ENCODE data around the gene RNF41.
"Not testable (repeated sequence)": the region's sequence is repeated elsewhere in the genome, so short reads cannot be mapped to it uniquely, and the experiment has no call there.

RNF41 gene

GRCh38 chr12:56221757-56222530 is at the start of gene RNF41:
Gene RNF41, minus strand, starts transcription at chr12:56221922. Its CDS starts 7,875 bp downstream, at chr12:56214047.
- peak; percentile 94 for DNase-seq (ENCODE audit: low read depth, low spot score)

GRCh38 chr12:56271031-56271430 is 49.3 kb upstream of the RNF41 start:
- no peak for DNase-seq (ENCODE audit: low read depth, low spot score)

GRCh38 chr12:56267443-56268071 is 45.8 kb upstream of the RNF41 start:
- no peak for DNase-seq (ENCODE audit: low read depth, low spot score)

GRCh38 chr12:56266693-56267442 is 45.1 kb upstream of the RNF41 start, which contains the start of gene COQ10A:
Gene COQ10A, plus strand, starts transcription at chr12:56266942. Its CDS starts 177 bp downstream, at chr12:56267119.
- DNase-seq (ENCODE audit: low read depth, low spot score): peak; percentile 47

- not testable (repeated sequence) for DNase-seq (ENCODE audit: low read depth, low spot score)
Measured at GRCh38 chr12:56266068-56266692, 44.5 kb upstream of the RNF41 start.

GRCh38 chr12:56262955-56263354 is 41.2 kb upstream of the RNF41 start:
- not testable (repeated sequence) for DNase-seq (ENCODE audit: low read depth, low spot score)

GRCh38 chr12:56261503-56262232 is 39.9 kb upstream of the RNF41 start:
- DNase-seq (ENCODE audit: low read depth, low spot score): no peak

- DNase-seq (ENCODE audit: low read depth, low spot score): no peak
Measured at GRCh38 chr12:56260921-56261320, 39.2 kb upstream of the RNF41 start.

- DNase-seq (ENCODE audit: low read depth, low spot score): no peak
Measured at GRCh38 chr12:56260380-56260779, 38.7 kb upstream of the RNF41 start.

GRCh38 chr12:56258820-56259183 is 37.1 kb upstream of the RNF41 start:
- no peak for DNase-seq (ENCODE audit: low read depth, low spot score)

- no peak for DNase-seq (ENCODE audit: low read depth, low spot score)
Measured at GRCh38 chr12:56258068-56258819, 36.5 kb upstream of the RNF41 start, which contains the start of gene ANKRD52. Gene ANKRD52, minus strand, starts transcription at chr12:56258384. Its CDS starts 115 bp downstream, at chr12:56258269.

GRCh38 chr12:56257491-56258067 is 35.9 kb upstream of the RNF41 start:
- no peak for DNase-seq (ENCODE audit: low read depth, low spot score)

GRCh38 chr12:56257071-56257470 is 35.3 kb upstream of the RNF41 start:
- no peak for DNase-seq (ENCODE audit: low read depth, low spot score)

- DNase-seq (ENCODE audit: low read depth, low spot score): no peak
Measured at GRCh38 chr12:56256326-56256960, 34.7 kb upstream of the RNF41 start.

- DNase-seq (ENCODE audit: low read depth, low spot score): no peak
Measured at GRCh38 chr12:56255671-56256070, 33.9 kb upstream of the RNF41 start.

- DNase-seq (ENCODE audit: low read depth, low spot score): no peak
Measured at GRCh38 chr12:56253091-56253490, 31.4 kb upstream of the RNF41 start.

- no peak for DNase-seq (ENCODE audit: low read depth, low spot score)
Measured at GRCh38 chr12:56252649-56253048, 30.9 kb upstream of the RNF41 start.

GRCh38 chr12:56248711-56249110 is 27.0 kb upstream of the RNF41 start:
- no peak for DNase-seq (ENCODE audit: low read depth, low spot score)

- no peak for DNase-seq (ENCODE audit: low read depth, low spot score)
Measured at GRCh38 chr12:56247923-56248322, 26.2 kb upstream of the RNF41 start.

GRCh38 chr12:56244494-56244893 is 22.8 kb upstream of the RNF41 start:
- no peak for DNase-seq (ENCODE audit: low read depth, low spot score)

All from brain pericyte (primary cell).